ENCODE data around the gene KCNV2. TPM values are rescaled to one million over a fixed set of nuclear protein-coding genes. Genes with fewer than 3 reads are reported as not detected.

Gene KCNV2
- total and polyA plus RNA-seq, 2 of the 13 experiments (the other 11 are each of a cell fraction or from before 2014, with no cell fraction given): not detected

GRCh38 chr9:2688636-2689035, 28.7 kb upstream of the KCNV2 start:
- Histone ChIP-seq H3K9me3 (ENCODE audit: low read length) (no peaks in the 10 kb centered on the region), H4K20me1 (ENCODE audit: insufficient read depth, low read length) (no peaks in the 10 kb centered on the region), H3K4me3 (replicated peaks in 1 of 3; ENCODE audit: insufficient read depth in 1 of 3, low read depth in 2 of 3, low read length in 3 of 3) (no peak overlapping the region), H3K27ac (ENCODE audit: extremely low read length, insufficient read depth, low read length) (no peak overlapping the region), H3K36me3 (replicated peaks in 1 of 2; ENCODE audit: control insufficient read depth in 1 of 2, insufficient read depth in 2 of 2, low read length in 2 of 2) (no peaks in the 10 kb centered on the region), H2AFZ (ENCODE audit: low read length) (no peak overlapping the region), H3K27me3 (ENCODE audit: control insufficient read depth in 1 of 2, insufficient read depth in 2 of 2, low read length in 2 of 2) (no peaks in the 10 kb centered on the region), H3K9ac (ENCODE audit: insufficient read depth, low read depth, low read length) (no peak overlapping the region), H3K79me2 (ENCODE audit: insufficient read depth, low read length) (no peaks in the 10 kb centered on the region), H3K4me1 (ENCODE audit: insufficient read depth, low read length) (no peaks in the 10 kb centered on the region), H3K4me2 (ENCODE audit: low read depth, low read length) (no peak overlapping the region)
- BruUV-seq (replicated peaks): no TSS peak
- TF ChIP-seq ZNF10 (CRISPR knock-in tag; IDR thresholded peaks at IDR 0.05; ENCODE audit: borderline replicate concordance, low read depth) (no peak), TARDBP (CRISPR knock-in tag; IDR thresholded peaks at IDR 0.05) (no peak), CREB3 (CRISPR knock-in tag; IDR thresholded peaks at IDR 0.05) (no peak), MYNN (CRISPR knock-in tag; IDR thresholded peaks at IDR 0.05; ENCODE audit: low read depth) (no peak), PTBP1 (IDR thresholded peaks at IDR 0.05; ENCODE audit: low read depth, low read length, poor library complexity, severe bottlenecking) (no peak), NKX3-1 (CRISPR knock-in tag; IDR thresholded peaks at IDR 0.05) (no peak), FIP1L1 (IDR thresholded peaks at IDR 0.05; ENCODE audit: borderline replicate concordance, insufficient read depth, low read depth, low read length) (no peak), PCBP1 (IDR thresholded peaks at IDR 0.05; ENCODE audit: borderline replicate concordance, low read depth, low read length) (no peak), ONECUT2 (CRISPR knock-in tag; IDR thresholded peaks at IDR 0.05) (no peak), ZNF574 (CRISPR knock-in tag; IDR thresholded peaks at IDR 0.05) (no peak), ZNF280D (CRISPR knock-in tag; IDR thresholded peaks at IDR 0.05) (no peak), CSRNP2 (CRISPR knock-in tag; conservative IDR thresholded peaks at IDR 0.05; ENCODE audit: low read depth) (no peak), RARG (CRISPR knock-in tag; IDR thresholded peaks at IDR 0.05; ENCODE audit: low read depth) (no peak), ZBTB33 (CRISPR knock-in tag; IDR thresholded peaks at IDR 0.05) (no peak)
- in situ Hi-C loops (cut with HindIII; ENCODE audit: extremely low pct_ligation_motif_present, low pct_unique_long_range_greater_than_20kb): no loop called here
- intact Hi-C loops (cut with micrococcal nuclease; ENCODE audit: unreplicated experiment): no loop called here
- FAIRE-seq: no peak
- DNase-seq (ENCODE audit: low spot score): no peak
- 98% methylated on average over 3 of the region's 3 CpGs for WGBS (ENCODE audit: low lambda C conversion rate)
- ChIA-PET CTCF (ENCODE audit: low intra/inter-chr PET ratio, low total read pairs) (no interaction called here), POLR2A (no interaction called here)
- ATAC-seq: no peak
